RPMI8226 (cell line): ENCODE results near the gene EMILIN1.
"Not testable (repeated sequence)": the region's sequence is repeated elsewhere in the genome, so short reads cannot be mapped to it uniquely, and the experiment has no call there.

ENCODE experiments used
- DNase-seq: peaks from one replicate; pipeline ENCODE4 v3.0.0-alpha.2; 2015

EMILIN1 gene

GRCh38 chr2:27095745-27096651 is 17.6 kb downstream of the EMILIN1 start:
- peak; percentile 48 for DNase-seq

DNA sequence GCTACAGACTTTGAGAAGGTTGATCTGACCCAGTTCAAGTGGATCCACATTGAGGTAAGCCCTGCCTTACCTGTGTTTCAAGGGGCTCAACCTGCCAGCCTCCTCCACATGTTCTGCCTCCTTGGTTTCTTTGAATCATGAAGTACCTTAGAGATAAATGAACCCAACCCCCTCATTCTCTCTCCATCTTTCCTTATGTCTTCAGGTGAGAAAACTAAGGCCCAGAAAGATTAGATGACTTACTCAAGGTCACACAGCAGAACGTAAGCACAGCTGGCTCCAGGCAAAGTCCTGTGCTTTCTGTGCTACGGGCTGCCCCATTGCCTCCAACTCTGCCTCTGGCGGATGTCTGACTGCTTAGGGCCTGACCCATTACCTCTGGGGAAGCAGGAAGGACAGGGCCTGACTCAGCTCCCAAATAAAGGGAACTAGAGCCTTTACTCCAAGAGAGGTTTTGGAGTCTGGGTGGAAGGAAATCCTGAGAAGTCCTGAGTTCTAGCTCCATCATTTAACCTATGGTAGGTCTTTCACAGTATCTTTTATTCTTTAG is 18.4 kb downstream of the EMILIN1 start:
- no peak for DNase-seq

DNA sequence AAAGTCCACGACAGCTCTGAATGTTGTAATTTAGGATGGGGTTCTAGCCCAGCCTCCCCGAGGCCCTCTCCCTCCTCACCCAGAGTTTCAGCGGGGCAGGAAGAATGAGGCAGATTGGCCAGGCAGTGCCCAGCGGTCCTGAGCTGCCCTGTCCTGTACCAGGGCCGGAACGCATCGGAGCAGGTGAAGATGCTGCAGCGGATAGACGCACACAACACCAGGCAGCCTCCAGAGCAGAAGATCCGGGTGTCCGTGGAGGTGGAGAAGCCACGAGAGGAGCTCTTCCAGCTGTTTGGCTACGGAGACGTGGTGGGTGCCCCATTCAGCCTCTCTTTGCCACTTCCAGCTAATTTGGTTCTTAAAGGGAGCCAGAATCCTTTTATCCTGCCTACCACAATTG is 18.9 kb downstream of the EMILIN1 start:
- DNase-seq: no peak

DNA sequence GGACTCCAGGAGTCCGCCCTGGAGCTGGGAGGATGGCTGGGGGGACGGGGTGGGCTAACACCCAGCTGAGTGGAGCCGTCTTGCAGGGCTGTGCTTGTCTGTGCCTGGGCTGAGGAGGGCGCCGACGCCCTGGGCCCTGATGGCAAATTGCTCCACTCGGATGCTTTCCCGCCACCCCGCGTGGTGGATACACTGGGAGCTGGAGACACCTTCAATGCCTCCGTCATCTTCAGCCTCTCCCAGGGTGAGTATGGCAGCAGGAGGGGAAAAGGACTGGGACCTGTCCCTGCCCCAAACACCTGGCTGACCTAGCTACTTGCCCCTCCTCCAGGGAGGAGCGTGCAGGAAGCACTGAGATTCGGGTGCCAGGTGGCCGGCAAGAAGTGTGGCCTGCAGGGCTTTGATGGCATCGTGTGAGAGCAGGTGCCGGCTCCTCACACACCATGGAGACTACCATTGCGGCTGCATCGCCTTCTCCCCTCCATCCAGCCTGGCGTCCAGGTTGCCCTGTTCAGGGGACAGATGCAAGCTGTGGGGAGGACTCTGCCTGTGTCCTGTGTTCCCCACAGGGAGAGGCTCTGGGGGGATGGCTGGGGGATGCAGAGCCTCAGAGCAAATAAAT is 21.0 kb downstream of the EMILIN1 start:
- no peak for DNase-seq

DNA sequence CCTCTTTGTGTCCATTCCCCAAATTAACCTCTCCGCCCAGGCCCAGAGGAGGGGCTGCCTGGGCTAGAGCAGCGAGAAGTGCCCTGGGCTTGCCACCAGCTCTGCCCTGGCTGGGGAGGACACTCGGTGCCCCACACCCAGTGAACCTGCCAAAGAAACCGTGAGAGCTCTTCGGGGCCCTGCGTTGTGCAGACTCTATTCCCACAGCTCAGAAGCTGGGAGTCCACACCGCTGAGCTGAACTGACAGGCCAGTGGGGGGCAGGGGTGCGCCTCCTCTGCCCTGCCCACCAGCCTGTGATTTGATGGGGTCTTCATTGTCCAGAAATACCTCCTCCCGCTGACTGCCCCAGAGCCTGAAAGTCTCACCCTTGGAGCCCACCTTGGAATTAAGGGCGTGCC is 21.6 kb downstream of the EMILIN1 start:
- no peak for DNase-seq

DNA sequence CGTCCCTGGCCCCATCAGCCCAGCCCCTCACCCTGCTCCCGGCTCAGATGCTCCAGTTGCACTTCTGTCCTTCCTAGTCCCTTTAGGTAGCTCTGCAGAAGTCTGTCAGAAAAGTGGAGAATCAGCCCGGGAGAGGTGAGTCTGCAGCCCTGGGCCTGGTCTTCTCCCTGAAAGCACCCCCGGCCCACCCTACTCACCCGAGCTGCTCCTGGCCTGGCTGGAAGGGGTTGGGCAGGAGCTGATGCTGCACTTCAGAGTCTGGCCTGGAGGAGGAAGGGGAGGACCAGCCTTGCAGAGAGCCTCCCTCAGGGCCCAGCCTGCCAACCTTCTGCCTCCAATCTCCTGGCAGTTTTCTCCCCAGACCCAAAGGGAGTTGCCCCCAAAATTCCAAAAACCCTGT is 23.9 kb downstream of the EMILIN1 start:
- DNase-seq: no peak

GRCh38 chr2:27105981-27106380 is 27.6 kb downstream of the EMILIN1 start:
- DNase-seq: peak; percentile 68

DNA sequence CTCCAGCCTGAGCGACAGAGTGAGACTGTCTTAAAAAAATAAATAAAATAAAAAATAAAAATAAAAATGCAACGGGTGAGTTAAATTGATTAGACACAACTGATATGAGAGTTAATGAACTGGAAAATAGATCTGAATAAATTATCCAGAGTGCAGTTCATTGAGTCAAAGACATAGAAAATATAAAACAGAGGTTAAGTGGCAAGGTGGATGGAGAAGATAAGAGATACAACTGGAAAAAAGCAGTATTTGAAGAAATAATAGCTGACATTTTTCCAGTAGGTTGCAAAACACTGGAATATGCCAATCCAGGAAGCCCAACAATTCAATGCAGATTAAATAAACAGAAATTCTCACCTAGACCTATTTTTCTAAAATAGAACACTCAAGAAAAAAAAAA is 29.8 kb downstream of the EMILIN1 start:
- DNase-seq: no peak

DNA sequence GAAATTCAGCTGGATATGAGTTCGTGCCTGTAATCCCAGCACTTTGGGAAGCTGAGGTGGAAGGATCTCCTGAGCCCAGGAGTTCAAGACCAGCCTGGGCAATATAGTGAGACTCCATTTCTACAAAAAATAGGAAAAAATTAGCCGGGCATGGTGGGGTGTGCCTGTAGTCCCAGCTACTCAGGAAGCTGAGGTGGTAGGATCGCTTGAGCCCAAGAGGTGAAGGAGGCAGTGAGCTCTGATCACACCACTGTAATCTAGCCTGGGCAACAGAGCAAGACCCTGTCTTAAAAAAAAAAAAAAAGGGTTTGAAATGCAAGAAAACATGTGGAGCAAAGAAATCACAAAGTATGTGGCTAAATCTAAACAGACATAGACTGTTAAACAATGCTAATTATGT is 30.7 kb downstream of the EMILIN1 start:
- no peak for DNase-seq

DNA sequence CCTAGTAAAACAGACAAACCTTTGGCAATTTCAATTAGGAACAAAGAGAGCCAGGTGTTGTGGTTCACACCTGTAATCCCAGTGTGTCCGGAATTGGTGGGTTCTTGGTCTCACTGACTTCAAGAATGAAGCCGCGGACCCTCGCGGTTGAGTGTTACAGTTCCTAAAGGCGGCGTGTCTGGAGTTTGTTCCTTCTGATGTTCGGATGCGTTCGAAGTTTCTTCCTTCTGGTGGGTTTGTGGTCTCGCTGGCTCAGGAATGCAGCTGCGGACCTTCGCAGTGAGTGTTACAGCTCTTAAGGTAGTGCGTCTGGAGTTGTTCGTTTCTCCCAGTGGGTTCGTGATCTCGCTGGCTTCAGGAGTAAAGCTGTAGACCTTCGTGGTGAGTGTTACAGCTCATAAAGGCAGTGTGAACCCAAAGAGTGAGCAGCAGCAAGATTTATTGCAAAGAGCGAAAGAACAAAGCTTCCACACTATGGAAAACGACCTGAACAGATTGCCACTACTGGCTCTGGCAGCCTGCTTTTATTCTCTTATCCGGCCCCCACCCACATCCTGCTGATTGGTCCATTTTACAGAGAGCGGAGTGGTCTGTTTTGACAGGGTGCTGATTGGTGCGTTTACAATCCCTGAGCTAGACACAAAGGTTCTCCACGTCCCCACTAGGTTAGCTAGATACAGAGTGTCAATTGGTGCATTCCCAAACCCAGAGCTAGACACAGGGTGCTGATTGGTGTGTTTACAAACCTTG is 32.4 kb downstream of the EMILIN1 start:
- DNase-seq: not testable (repeated sequence)

- DNase-seq: not testable (repeated sequence)
These were observed 33.1 kb downstream of the EMILIN1 start for GRCh38 chr2:27111392-27112078.

DNA sequence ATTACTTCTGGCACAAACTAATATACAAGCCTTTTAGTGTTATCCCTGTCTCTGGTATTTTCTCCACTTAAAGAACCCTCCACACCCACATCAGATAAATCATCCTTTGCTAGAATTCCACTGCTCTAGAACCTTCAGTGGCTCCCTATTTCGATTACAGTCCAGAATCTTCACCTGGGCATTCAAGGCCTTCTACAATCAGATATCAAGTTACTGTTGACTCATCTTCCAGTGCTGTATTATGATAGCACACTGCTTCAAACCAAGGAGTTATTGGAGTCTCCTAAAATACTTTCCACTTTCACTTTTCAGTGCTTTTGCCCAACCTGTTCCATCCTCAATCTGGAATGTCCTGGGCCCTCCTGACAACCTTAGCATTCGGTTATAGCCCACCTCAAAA is 37.1 kb downstream of the EMILIN1 start:
- DNase-seq: no peak

GRCh38 chr2:27117995-27118524 is 39.6 kb downstream of the EMILIN1 start:
- DNase-seq: no peak

- no peak for DNase-seq
These were observed 40.3 kb downstream of the EMILIN1 start, which contains the start of gene CGREF1 for GRCh38 chr2:27118525-27119329. Gene CGREF1 (minus strand): TSS chr2:27119128. CDS start chr2:27104366, 14,762 bp downstream.

DNA sequence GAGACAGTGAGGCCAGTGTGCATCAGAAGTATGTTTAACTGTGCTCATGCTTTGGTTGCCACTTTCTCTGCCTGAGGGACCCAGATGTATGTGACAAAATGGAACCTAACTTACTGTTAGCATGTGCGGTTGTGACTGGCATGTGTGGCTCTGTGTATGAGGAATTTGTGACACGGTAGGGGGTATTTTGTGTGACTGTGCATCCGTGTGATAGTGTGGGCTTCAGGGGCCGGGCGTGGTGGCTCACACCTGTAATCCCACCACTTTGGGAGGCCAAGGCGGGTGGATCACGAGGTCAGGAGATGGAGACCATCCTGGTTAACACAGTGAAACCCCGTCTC is 40.9 kb downstream of the EMILIN1 start:
- not testable (repeated sequence) for DNase-seq

DNA sequence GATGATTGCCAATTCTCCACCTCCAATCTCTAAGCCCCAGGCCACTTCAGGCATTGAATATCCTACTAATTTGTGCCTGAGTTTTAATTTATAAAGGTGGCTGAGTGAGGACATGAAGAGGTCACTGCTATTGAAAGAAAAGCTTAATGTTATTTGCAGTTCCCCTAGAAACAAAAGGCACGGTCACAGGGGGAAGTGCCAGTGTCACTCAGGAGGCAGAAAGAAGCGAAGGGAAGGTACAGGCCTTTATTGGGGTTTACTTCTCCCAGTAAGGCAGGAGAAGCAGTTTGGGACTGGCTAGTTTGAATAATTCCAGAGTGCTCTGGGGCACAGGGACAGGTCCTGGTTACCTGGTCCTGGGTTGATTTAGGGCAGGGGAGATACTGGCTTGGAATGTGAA is 43.5 kb downstream of the EMILIN1 start:
- no peak for DNase-seq

- DNase-seq: no peak
These were observed 44.4 kb downstream of the EMILIN1 start for GRCh38 chr2:27122791-27123190.

DNA sequence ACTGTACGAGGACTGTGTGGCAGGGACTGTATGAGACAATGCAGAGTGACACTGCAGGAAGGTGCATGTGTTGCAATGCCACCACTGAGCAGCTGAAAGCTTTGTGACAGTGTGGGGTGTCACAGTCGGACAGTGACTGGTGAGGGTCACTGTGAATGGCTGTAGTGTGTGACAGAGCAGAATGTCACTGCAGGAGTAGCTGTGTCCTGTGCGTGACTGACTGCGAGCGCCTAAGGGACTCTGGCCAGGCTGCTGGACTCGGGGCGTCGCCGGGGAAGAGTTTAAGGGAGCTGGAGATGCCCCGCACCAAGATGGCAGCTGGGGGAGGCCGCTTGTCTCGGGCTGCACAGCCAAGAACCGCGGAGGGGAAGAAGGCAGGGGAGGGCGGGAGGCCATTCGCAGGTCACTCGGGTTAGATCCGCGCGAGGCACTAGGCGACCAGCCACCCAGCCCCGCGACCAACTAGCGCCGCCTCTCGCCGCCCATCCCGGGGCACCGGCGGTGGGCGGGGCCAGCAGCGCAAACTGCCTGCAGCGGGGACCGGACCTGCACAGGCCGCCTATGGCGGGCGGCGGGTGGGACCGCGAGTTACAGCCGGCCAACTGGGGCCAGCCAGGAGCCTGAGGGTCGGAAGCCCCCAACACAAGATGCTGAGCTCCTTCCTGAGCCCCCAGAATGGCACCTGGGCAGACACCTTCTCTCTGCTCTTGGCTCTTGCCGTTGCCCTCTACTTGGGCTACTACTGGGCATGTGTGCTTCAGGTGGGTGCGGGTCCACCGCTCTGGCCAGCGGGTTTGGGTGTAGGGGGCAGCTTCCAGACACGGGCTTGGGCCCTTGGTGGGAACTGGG is 45.1 kb downstream of the EMILIN1 start, which contains the start of gene ABHD1:
TSS of gene ABHD1 (plus strand) at position 514 of the 849 bp plus-strand sequence. CDS start at position 648, 134 bp downstream.
- DNase-seq: peak; percentile 75

- no peak for DNase-seq
These were observed 46.7 kb downstream of the EMILIN1 start for GRCh38 chr2:27125104-27125503.

- no peak for DNase-seq
These were observed 47.9 kb downstream of the EMILIN1 start for GRCh38 chr2:27126252-27126710.
